ENCODE data around the gene OOEP. TPM values are rescaled to one million over a fixed set of nuclear protein-coding genes. Genes with fewer than 3 reads are reported as not detected.

Gene OOEP
- polyA plus RNA-seq, 1 donor from 2014 or later: 0.79 TPM

GRCh38 chr6:73348550-73349204 is 21.0 kb downstream of the OOEP start:
- Mint-ChIP-seq H3K27ac (peak overlapping the region in 1 of 3 donors; percentile 43), H3K4me1 (no peaks in the 10 kb centered on the region), H3K27me3 (peaks cover 21% of the 10 kb centered on the region), H3K36me3 (peaks cover 4% of the 10 kb centered on the region), H3K4me3 (no peak overlapping the region), H3K9me3 (no peaks in the 10 kb centered on the region)

- Mint-ChIP-seq H3K27me3 (peaks cover 11% of the 10 kb centered on the region), H3K36me3 (no peaks in the 10 kb centered on the region), H3K4me3 (no peak overlapping the region), H3K4me1 (no peaks in the 10 kb centered on the region), H3K9me3 (no peaks in the 10 kb centered on the region), H3K27ac (no peak overlapping the region)
Measured at GRCh38 chr6:73343164-73343563, 26.5 kb downstream of the OOEP start.

GRCh38 chr6:73342174-73342573 is 27.5 kb downstream of the OOEP start:
- Mint-ChIP-seq H3K27ac (no peak overlapping the region), H3K9me3 (no peaks in the 10 kb centered on the region), H3K36me3 (no peaks in the 10 kb centered on the region), H3K4me1 (no peaks in the 10 kb centered on the region), H3K27me3 (peaks cover 9% of the 10 kb centered on the region), H3K4me3 (no peak overlapping the region)

- no peak overlapping the region for H3K4me3 Mint-ChIP-seq
- no peaks in the 10 kb centered on the region for H3K36me3 Mint-ChIP-seq
- H3K9me3 Mint-ChIP-seq: no peaks in the 10 kb centered on the region
- no peak overlapping the region for H3K27ac Mint-ChIP-seq
- peaks cover 2% of the 10 kb centered on the region for H3K27me3 Mint-ChIP-seq
- H3K4me1 Mint-ChIP-seq: no peaks in the 10 kb centered on the region
Measured at GRCh38 chr6:73341335-73341734, 28.4 kb downstream of the OOEP start.

- H3K27me3 Mint-ChIP-seq: no peaks in the 10 kb centered on the region
- H3K27ac Mint-ChIP-seq: no peak overlapping the region
- H3K9me3 Mint-ChIP-seq: no peaks in the 10 kb centered on the region
- no peaks in the 10 kb centered on the region for H3K4me1 Mint-ChIP-seq
- H3K4me3 Mint-ChIP-seq: no peak overlapping the region
- no peaks in the 10 kb centered on the region for H3K36me3 Mint-ChIP-seq
Measured at GRCh38 chr6:73340048-73340447, 29.6 kb downstream of the OOEP start.

GRCh38 chr6:73339340-73339739 is 30.4 kb downstream of the OOEP start:
- Mint-ChIP-seq H3K27ac (no peak overlapping the region), H3K27me3 (no peaks in the 10 kb centered on the region), H3K36me3 (no peaks in the 10 kb centered on the region), H3K4me3 (no peak overlapping the region), H3K9me3 (no peaks in the 10 kb centered on the region), H3K4me1 (no peaks in the 10 kb centered on the region)

- Mint-ChIP-seq H3K9me3 (no peaks in the 10 kb centered on the region), H3K4me3 (no peak overlapping the region), H3K4me1 (peaks cover 3 to 6% (median 4%) of the 10 kb centered on the region in 3 donors), H3K27ac (no peak overlapping the region), H3K27me3 (peaks cover 10% of the 10 kb centered on the region), H3K36me3 (no peaks in the 10 kb centered on the region)
Measured at GRCh38 chr6:73329201-73329600, 40.5 kb downstream of the OOEP start.

GRCh38 chr6:73328790-73329189 is 40.9 kb downstream of the OOEP start:
- Mint-ChIP-seq H3K4me3 (no peak overlapping the region), H3K9me3 (no peaks in the 10 kb centered on the region), H3K27ac (no peak overlapping the region), H3K4me1 (peaks cover 3 to 6% (median 4%) of the 10 kb centered on the region in 3 donors), H3K27me3 (peaks cover 10% of the 10 kb centered on the region), H3K36me3 (no peaks in the 10 kb centered on the region)

- H3K9me3 Mint-ChIP-seq: no peaks in the 10 kb centered on the region
- H3K36me3 Mint-ChIP-seq: peaks cover 2% of the 10 kb centered on the region
- no peak overlapping the region for H3K27ac Mint-ChIP-seq
- H3K4me3 Mint-ChIP-seq: no peak overlapping the region
- peaks cover 3 to 6% (median 4%) of the 10 kb centered on the region in 3 donors for H3K4me1 Mint-ChIP-seq
- H3K27me3 Mint-ChIP-seq: peaks cover 10% of the 10 kb centered on the region
Measured at GRCh38 chr6:73325656-73326055, 44.0 kb downstream of the OOEP start.

GRCh38 chr6:73323323-73323722 is 46.4 kb downstream of the OOEP start:
- Mint-ChIP-seq H3K9me3 (peaks cover 0 to 2% (median under 1%) of the 10 kb centered on the region in 3 donors), H3K27me3 (peaks cover 4% of the 10 kb centered on the region), H3K36me3 (peaks cover 2% of the 10 kb centered on the region)

More at GRCh38 chr6:73323323-73323722, 46.4 kb downstream of the OOEP start:
- peaks cover 3 to 6% (median 4%) of the 10 kb centered on the region in 3 donors for H3K4me1 Mint-ChIP-seq
- no peak overlapping the region for H3K4me3 Mint-ChIP-seq
- H3K27ac Mint-ChIP-seq: peak overlapping the region in 1 of 3 donors; percentile 84

Other genes starting within 250 kb of the OOEP start
- not detected for gene KHDC1L, start 144.4 kb downstream of the OOEP start, polyA plus RNA-seq
- gene KHDC1, start 106.7 kb downstream of the OOEP start, polyA plus RNA-seq: 3.1 TPM
- not detected for gene DPPA5, start 15.6 kb downstream of the OOEP start, polyA plus RNA-seq
- not detected for gene KHDC3L, start 7.2 kb downstream of the OOEP start, polyA plus RNA-seq
- 1.9 TPM for gene DDX43, start 24.9 kb upstream of the OOEP start, polyA plus RNA-seq
- gene CGAS, start 82.4 kb upstream of the OOEP start, polyA plus RNA-seq: 16.2 TPM
- gene MTO1, start 91.8 kb upstream of the OOEP start, polyA plus RNA-seq: 47.9 TPM
- 11,514 TPM for gene EEF1A1, start 151.1 kb upstream of the OOEP start, polyA plus RNA-seq

Measured in IgD-negative memory B cell (primary cell).